ENCODE results near the gene SLC51A. TPM values are rescaled to one million over a fixed set of nuclear protein-coding genes. Genes with fewer than 3 reads are reported as not detected.

Gene SLC51A
- total RNA-seq, 2 experiments from 2014 or later: not detected

- ChIA-PET POLR2A (interaction anchor here (0.7 kb wide), 1 partner anchor 203 kb away, joined by 3 read pairs; no protein-coding TSS in a partner anchor), CTCF (ENCODE audit: unreplicated experiment) (no interaction called here)
Measured at GRCh38 chr3:196246612-196247308, 30.4 kb downstream of the SLC51A start.

GRCh38 chr3:196251918-196252317 lies 35.6 kb downstream of the SLC51A start:
- TF ChIP-seq EZH2phosphoT487 (IDR thresholded peaks at IDR 0.05; ENCODE audit: borderline replicate concordance, low read depth, low read length) (no peak), CTCF (conservative IDR thresholded peaks at IDR 0.05; ENCODE audit: low read length) (no peak)
- Histone ChIP-seq H3K4me3 (ENCODE audit: low read depth, low read length, poor library complexity, severe bottlenecking) (no peak overlapping the region), H3K9me2 (ENCODE audit: insufficient read depth, low read length) (no peaks in the 10 kb centered on the region), H3K79me2 (ENCODE audit: insufficient read depth, low read depth, low read length) (no peaks in the 10 kb centered on the region), H4K20me1 (ENCODE audit: insufficient read depth, low read length) (no peaks in the 10 kb centered on the region), H3K36me3 (ENCODE audit: insufficient read depth, low read length) (peaks cover 6% of the 10 kb centered on the region), H2AFZ (ENCODE audit: low read length) (no peak overlapping the region), H3K4me1 (ENCODE audit: insufficient read depth, low read length, poor library complexity, severe bottlenecking) (no peaks in the 10 kb centered on the region), H3K9me3 (ENCODE audit: low read length) (no peaks in the 10 kb centered on the region), H3K4me2 (ENCODE audit: low read length) (no peak overlapping the region), H3K27ac (ENCODE audit: low read depth, low read length, poor library complexity, severe bottlenecking) (no peak overlapping the region)
- intact Hi-C loops (cut with micrococcal nuclease; ENCODE audit: unreplicated experiment): loop anchor here (10.0 kb wide), 1 partner anchor 193 kb away; no protein-coding TSS in a partner anchor
- CTCF ChIA-PET (ENCODE audit: unreplicated experiment): interaction anchor here (0.5 kb wide), 1 partner anchor 234 kb away, joined by 4 read pairs; no protein-coding TSS in a partner anchor
- POLR2A ChIA-PET: interaction anchor here (0.6 kb wide), 2 partner anchors 271 to 273 kb away, joined by 3 read pairs; no protein-coding TSS in a partner anchor
- DNase-seq (ENCODE audit: low spot score): no peak
- BruUV-seq (replicated peaks): no TSS peak

More at GRCh38 chr3:196246612-196247308, 30.4 kb downstream of the SLC51A start:
- intact Hi-C loops (cut with micrococcal nuclease; ENCODE audit: unreplicated experiment): no loop called here
- no peaks in the 10 kb centered on the region for H3K79me2 ChIP-seq (ENCODE audit: insufficient read depth, low read depth, low read length)
- H3K36me3 ChIP-seq (ENCODE audit: insufficient read depth, low read length): peaks cover 14% of the 10 kb centered on the region
- TF ChIP-seq EZH2phosphoT487 (IDR thresholded peaks at IDR 0.05; ENCODE audit: borderline replicate concordance, low read depth, low read length): no peak
- no peak for TF ChIP-seq CTCF (conservative IDR thresholded peaks at IDR 0.05; ENCODE audit: low read length)
- no peaks in the 10 kb centered on the region for H3K9me3 ChIP-seq (ENCODE audit: low read length)
- no peak overlapping the region for H3K27ac ChIP-seq (ENCODE audit: low read depth, low read length, poor library complexity, severe bottlenecking)
- H4K20me1 ChIP-seq (ENCODE audit: insufficient read depth, low read length): no peaks in the 10 kb centered on the region
- no TSS peak for BruUV-seq (replicated peaks)
- no peak overlapping the region for H2AFZ ChIP-seq (ENCODE audit: low read length)
- no peaks in the 10 kb centered on the region for H3K9me2 ChIP-seq (ENCODE audit: insufficient read depth, low read length)
- DNase-seq (ENCODE audit: low spot score): no peak
- no peak overlapping the region for H3K4me3 ChIP-seq (ENCODE audit: low read depth, low read length, poor library complexity, severe bottlenecking)
- no peak overlapping the region for H3K4me2 ChIP-seq (ENCODE audit: low read length)
- H3K4me1 ChIP-seq (ENCODE audit: insufficient read depth, low read length, poor library complexity, severe bottlenecking): no peaks in the 10 kb centered on the region

Measured in OCI-LY7 (cell line).